CD4-positive, alpha-beta T cell treated with Interleukin-6 for 4 hours (primary cell): ENCODE measurements around the gene NDUFV3.
"Not testable (repeated sequence)": the region's sequence is repeated elsewhere in the genome, so short reads cannot be mapped to it uniquely, and the experiment has no call there.

Experiments used
- DNase-seq: peaks from one replicate; pipeline ENCODE4 v3.0.0-alpha.2; 2020; ENCODE audit warnings: mixed read lengths

Gene NDUFV3

DNA sequence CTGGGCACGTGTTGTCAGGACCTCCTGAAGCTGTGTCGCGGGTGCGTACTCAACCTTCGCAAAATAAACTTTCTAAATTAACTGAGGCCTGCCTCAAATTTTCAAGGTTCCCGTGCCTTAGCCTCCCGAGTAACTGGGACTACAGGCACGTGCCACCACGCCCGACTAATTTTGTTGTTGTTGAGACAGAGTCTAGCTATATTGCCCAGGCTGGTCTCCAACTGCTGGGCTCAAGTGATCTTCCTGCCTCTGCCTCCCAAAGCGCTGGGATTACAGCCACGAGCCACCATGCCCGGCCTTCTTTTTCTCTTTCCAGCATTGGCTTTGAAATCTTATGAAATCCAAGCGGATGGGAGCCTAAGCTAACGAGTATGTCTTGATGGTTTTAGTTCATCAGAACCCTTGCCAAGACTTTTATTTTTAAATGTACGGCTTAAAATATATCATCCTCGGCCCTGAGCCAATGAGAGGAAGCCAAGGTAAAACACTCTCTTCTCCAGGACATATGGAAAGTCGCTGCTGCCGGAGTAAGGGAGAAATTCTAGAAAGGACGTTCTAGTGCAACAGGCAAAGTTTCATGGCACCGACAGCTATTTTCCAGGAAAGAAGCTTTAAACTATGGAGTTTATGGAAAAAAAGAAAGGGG is 45.0 kb downstream of the NDUFV3 start:
- DNase-seq: no peak

DNA sequence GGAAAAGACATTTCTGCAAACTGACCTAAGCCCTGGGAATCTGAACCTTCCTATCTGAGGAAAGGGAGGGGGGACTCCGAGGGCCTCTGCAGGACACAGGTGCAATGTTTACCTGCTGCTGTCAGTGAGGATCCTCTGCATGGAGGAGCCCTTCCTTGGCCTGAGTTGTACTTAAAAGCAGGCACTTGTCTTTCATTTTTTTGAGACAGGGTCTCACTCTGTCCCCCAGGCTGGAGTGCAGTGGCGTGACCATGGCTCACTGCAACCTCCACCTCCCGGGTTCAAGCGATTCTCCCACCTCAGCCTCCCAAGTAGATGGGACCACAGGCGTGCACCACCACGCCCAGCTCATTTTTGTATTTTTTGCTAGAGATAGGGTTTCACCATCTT is 45.5 kb downstream of the NDUFV3 start:
- not testable (repeated sequence) for DNase-seq

DNA sequence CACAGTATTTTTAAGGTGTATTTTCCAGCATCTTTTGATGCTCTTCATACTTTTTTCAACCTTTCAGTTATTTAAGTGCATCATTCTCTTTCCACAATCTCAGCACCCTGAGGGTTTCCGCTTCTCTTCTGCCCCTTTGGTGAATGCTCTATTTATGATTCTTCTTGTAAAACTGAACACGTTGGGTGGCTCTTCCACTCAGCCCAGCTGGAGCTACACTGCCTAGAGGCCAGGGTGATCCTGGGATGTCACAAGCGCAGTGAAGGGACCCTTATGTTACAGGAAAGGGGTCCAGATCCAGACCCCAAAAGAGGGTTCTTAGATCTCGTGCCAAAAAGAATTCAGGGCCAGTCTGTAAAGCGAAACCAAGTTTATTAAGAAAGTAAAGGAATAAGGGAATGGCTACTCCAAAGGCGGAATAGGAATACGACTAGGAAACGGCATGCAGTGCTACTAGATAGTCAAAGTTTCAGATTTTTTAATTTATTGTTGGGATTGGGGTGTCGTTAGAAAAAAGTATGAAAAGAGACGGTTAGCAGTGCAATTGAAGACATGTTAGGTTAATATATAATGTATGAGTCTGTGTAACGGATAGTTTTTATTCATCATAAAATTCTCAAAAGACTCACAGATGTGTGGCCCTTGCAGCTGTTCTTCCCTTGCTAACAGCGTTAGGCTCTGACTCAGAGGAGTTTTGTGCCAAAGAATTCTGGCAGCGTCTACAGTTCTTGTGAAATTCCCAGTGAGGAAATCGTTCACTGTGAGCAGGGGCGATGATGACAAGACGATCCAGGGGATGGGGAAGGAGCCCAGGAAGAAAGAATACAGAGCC is 46.7 kb downstream of the NDUFV3 start:
- DNase-seq: no peak

DNA sequence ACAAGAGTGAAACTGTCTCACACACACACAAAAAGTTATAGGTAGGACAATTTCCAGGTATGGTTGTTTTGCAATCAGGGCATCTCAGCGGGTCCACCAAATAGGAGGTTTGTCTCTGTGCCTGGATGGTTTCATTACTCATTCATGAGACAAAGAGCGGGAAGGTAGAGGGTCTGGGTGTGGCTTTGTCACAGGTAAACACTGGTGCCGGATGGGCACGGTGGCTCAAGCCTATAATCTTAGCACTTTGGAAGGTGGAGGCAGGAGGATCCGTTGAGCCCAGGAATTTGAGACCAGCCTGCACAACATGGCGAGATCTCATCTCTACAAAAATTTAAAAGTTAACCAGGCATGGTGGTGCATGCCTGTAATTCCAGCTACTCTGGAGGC is 48.6 kb downstream of the NDUFV3 start:
- DNase-seq: no peak

DNA sequence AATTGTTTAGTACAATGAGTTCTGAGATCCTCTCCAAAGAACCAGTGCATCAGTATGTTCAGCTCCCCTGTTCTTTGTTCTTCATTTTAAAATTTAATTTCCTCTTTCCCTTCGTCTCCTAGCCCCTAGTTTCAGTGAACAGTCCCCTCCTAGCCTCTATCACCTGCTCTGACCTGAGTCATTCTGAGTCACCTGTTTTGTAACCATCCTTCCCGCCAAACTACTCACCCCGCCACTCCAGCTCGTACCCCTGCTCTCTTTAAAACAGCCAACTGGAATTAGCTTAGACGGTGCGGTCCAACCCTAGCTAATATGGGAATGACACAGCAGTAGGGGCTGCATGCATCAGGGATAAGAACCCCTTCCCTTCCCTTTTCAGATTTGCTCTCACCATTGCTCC is 49.1 kb downstream of the NDUFV3 start:
- no peak for DNase-seq

DNA sequence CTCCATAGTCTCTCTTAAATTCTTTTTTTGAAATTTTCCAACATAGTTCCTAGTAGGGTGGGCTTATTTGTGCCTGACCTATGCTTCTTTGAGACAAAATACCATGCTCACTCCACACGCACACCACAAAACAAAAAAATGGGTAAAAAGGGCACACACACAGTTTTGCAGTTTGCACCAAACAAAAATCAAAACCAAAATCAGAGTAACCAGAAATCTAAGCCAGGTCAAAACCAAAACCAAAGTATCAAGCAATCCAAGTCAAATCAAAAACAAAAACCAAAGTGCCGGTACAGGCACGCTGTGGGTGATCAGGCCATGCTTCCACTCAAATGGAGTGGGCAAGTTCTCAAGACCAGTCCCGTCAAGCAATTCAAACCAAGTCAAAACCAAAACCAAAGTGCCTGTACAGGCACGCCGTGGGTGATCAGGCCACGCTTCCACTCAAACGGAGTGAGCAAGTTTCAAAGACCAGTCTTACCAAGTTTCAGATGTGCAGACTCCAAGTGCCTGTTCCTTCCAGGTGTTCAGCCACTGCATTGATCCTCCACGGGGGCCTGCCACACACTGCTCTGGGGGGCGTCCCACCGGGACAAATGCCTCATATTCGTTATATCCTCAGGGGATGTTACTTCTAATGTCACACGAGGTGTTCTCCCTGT is 56.1 kb downstream of the NDUFV3 start:
- DNase-seq: not testable (repeated sequence)

DNA sequence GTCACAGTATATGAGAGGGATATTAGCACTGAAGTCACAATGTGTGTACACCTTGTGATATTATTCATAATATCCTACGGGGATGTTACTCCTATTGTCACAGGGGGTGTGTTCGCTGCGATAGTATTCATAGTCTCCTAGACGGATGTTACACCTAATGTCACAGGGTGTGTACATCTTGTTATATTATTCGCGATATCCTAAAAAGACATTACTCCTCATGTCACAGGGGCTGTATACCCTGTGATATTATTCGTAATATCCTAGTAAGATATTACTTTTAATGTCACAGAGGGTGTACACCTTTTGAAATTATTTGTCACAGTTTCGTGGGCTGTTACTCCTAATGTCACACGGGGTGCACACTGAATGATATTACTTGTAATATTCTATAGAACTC is 58.1 kb downstream of the NDUFV3 start:
- DNase-seq: not testable (repeated sequence)

DNA sequence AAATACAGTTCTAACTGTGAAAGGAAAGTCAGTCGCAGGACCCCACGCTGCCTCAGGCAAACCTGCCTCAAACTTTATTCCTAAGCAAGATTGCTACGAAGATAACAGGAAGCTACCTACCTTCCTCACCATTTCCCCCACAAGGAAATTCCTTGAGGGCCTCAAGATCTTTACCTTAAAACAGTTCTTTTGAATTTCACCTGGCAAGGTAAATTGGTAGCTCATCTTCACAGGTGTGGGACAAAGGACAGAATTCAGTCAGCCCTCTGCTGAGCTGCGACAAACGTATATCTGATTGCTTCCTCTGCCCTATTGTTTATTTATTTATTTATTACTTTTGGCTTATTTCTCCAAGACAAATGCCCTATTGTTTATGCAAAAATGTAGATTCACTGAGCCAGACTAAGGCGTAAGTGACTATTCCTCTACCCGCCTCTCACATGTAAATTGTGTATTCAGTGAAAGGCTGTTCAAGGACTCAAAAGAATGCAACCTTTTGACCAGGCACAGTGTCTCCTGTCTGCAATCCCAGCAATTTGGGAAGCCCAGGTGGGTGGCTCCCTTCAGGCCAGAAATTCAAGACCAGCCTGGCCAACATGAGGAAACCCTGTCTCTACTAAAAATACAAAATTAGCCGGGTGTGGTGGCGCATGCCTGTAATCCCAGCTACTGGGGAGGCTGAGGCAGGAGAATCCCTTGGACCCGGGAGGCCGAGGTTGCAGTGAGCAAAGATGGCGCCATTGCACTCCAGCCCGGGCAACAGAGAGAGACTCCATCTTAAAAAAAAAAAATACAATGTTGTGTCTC is 63.9 kb downstream of the NDUFV3 start:
- DNase-seq: no peak

DNA sequence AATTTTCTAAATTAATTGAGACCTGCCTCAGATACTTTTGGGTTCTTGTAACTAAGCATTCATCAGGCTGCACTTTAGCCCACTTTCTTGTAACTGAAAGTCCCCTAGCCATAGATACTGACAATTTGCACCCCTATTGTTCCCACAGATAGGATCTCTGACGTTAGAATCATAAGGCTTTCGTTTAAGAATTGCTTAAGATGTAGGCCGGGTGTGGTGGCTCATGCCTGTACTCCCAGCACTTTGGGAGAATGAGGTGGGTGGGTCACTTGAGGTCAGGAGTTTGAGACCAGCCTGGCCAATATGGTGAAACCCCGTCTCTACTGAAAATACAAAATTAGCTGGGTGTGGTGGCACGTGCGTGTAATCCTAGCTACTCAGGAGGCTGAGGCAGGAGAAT is 65.0 kb downstream of the NDUFV3 start:
- not testable (repeated sequence) for DNase-seq

DNA sequence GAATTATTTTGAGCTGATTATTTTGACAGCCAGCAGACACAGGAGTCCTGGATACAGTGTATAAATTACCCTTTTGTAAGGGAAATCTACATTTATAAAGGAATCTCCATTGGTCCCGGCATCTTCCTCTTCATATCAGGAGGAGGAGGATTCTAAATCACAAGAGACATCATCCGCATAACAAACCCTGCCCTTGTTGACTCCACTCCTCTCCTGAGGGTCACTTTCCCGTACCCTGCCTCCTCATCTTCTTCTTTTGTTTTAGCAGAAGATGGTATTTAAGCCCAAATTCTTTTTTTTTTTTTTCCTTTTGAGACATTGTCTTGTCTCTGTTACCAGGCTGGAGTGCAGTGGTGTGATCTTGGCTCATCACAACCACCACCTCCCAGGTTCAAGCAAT is 66.6 kb downstream of the NDUFV3 start:
- DNase-seq: no peak

DNA sequence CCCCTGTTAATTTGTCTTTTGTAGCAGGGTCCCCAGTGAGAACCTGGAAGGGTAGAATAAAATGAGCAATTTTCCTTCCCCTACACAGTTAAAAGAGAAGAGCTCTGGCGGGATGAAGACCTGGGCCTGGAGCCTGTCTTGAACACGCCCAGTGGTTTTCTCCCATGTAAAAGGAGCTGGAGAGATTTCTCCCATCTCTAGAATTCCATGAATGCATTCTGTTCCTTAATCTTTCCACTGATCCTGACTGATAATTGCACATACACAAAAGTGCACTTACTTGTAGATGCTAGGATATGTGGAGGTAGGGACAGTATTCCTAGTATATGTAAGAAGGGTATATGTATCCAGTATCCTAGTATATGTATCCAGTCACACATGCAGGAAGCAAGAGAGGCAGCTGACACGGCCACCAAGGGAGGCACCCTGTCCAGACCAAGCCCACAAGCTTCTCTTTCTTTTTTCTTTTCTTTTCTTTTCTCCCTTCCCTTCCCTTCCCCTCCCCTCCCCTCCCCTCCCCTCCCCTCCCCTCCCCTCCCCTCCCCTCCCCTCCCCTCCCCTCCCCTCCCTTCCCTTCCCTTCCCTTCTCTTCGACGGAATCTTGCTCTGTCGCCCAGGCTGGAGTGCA is 69.4 kb downstream of the NDUFV3 start:
- no peak for DNase-seq
